SU-DHL-6 (cell line): Measurements from ENCODE around the gene LHX4.

Experiments
- EZH2phosphoT487 ChIP-seq: fragments of 200-600 bp; sonication (generic), shearing (Covaris generic); conservative IDR thresholded peaks from 2 replicates; pipeline ENCODE4 v1.6.1; 2018; ENCODE audit warnings: mild to moderate bottlenecking, antibody characterized with exemption, low read length, moderate library complexity, mixed read lengths
- TF ChIP-seq, protein P1 (sequence below): fragments of 200-600 bp; sonication (generic); IDR thresholded peaks from one replicate; pipeline ENCODE4 v1.5.1; 2017; ENCODE audit warnings: antibody characterized with exemption, mild to moderate bottlenecking, low read length, moderate library complexity; ENCODE audit not compliant: insufficient read depth, poor library complexity, severe bottlenecking

DNA sequence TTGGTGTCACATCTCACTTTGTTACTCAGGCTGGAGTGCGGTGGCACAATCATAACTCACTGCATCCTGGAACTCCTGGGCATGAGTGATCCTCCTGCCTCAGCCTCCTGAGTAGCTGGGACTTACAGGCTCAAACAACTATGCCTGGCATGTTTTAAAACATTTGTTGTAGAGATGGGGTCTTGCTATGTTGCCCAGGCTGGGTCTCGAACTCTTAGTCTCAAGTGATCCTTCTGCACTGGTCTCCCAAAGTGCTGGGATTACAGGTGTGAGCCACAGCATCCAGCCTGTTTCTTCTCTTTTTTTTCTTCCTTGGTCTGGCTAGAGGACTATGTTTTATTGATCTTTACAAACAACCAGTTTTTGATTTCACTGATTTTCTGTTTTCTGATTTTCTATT lies 64.6 kb downstream of the LHX4 start:
- TF ChIP-seq, protein P1, sequence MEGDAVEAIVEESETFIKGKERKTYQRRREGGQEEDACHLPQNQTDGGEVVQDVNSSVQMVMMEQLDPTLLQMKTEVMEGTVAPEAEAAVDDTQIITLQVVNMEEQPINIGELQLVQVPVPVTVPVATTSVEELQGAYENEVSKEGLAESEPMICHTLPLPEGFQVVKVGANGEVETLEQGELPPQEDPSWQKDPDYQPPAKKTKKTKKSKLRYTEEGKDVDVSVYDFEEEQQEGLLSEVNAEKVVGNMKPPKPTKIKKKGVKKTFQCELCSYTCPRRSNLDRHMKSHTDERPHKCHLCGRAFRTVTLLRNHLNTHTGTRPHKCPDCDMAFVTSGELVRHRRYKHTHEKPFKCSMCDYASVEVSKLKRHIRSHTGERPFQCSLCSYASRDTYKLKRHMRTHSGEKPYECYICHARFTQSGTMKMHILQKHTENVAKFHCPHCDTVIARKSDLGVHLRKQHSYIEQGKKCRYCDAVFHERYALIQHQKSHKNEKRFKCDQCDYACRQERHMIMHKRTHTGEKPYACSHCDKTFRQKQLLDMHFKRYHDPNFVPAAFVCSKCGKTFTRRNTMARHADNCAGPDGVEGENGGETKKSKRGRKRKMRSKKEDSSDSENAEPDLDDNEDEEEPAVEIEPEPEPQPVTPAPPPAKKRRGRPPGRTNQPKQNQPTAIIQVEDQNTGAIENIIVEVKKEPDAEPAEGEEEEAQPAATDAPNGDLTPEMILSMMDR: no peak
- TF ChIP-seq EZH2phosphoT487: no peak
